ENCODE data around the gene DAPK1. TPM values are rescaled to one million over a fixed set of nuclear protein-coding genes. Genes with fewer than 3 reads are reported as not detected.
A peak's percentile ranks its signal among the peaks of the same experiment; 100 is the strongest.
"Not testable (repeated sequence)": the region's sequence is repeated elsewhere in the genome, so short reads cannot be mapped to it uniquely, and the experiment has no call there.

DAPK1 gene
- total RNA-seq, 1 donor from 2014 or later: 28.9 TPM

DNA sequence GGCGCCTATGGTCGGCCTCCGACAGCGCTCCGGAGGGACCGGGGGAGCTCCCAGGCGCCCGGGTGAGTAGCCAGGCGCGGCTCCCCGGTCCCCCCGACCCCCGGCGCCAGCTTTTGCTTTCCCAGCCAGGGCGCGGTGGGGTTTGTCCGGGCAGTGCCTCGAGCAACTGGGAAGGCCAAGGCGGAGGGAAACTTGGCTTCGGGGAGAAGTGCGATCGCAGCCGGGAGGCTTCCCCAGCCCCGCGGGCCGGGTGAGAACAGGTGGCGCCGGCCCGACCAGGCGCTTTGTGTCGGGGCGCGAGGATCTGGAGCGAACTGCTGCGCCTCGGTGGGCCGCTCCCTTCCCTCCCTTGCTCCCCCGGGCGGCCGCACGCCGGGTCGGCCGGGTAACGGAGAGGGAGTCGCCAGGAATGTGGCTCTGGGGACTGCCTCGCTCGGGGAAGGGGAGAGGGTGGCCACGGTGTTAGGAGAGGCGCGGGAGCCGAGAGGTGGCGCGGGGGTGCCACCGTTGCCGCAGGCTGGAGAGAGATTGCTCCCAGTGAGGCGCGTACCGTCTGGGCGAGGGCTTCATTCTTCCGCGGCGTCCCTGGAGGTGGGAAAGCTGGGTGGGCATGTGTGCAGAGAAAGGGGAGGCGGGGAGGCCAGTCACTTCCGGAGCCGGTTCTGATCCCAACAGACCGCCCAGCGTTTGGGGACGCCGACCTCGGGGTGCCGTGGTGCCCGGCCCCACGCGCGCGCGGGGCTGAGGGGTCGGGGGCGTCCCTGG is 561 bp downstream of the DAPK1 start:
- peak; percentile 79 for DNase-seq

DNA sequence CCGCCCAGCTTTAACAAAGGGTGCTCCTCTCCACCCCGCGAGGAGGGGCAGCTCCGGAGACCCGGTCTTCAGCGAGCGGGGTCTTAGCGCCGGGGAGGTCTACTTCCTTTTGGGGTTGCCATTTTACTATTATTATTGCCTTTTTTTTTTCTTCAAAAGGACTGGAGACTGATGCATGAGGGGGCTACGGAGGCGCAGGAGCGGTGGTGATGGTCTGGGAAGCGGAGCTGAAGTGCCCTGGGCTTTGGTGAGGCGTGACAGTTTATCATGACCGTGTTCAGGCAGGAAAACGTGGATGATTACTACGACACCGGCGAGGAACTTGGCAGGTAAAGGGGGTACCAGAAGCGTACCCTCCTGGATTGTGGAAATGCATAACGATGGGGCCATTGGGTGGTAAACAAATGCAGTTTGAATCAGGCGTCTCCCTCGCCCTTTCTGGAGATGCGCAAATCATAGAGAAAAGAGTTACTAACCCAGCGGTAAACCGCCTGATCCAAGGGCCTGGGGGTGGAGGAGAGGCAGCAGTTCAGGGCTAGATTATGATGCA is 1.2 kb downstream of the DAPK1 start:
- DNase-seq: no peak

DNA sequence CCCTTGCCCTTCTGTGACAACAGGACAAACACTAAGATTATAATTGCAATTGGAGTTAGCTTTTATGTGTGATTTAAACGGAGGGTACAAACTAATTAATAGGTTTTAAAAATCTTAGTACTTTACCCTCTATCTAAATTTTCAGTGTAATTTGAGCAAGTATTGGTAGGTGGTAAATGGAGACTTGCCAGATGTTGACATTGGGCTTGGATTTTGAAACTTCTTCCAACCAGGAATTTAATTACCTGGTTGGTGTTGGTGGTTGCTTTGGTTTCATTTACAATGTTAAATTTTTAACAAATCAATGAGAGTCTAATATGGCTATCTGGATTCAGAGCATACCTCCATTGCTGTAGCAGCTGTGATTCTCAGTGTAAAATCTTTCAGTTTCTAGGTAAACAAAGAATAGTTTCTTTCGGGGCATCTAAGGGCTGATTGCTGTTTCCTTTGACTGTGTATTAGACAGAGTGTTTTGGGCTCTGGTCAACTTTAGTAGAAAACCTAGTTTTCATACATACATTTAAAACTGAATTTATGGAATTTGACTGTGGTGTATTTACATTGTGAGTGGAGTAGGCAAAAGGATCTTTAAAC is 1.9 kb downstream of the DAPK1 start:
- DNase-seq: no peak

DNA sequence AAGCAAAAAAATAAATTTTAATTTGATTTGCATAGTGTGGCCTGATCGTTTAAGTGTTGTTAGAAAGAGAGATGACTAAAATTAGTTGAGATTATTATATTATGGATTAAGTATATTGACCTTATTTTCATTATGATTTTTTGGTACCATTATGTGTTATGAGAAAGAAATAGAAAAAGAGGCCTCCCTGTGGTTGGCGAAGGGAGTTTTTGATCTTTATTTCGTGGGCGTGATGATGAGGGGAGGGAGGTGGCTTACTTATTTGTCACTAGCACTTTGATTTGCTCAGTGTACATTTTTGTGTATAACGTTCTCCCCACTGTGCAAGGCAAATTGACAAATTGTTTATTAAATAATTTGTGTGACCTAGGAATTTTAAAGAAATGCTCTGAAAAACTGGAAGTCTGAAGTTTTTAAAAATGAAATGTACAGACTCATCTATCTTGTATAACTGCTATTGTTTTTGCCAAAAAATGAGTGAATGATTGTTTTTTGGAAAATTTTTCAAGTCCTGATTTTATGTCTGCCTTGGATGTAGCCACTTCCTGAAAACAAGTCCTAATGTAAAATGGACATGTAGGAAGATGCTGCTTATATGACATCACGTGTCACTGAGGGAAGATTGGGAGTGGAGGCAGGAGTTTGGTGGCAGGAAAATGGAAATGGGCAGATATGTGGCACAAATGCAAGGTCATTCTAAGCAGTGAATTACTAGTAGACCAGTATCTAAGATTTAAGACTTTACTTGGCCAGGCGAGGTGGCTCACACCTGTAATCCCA is 3.0 kb downstream of the DAPK1 start:
- DNase-seq: no peak

DNA sequence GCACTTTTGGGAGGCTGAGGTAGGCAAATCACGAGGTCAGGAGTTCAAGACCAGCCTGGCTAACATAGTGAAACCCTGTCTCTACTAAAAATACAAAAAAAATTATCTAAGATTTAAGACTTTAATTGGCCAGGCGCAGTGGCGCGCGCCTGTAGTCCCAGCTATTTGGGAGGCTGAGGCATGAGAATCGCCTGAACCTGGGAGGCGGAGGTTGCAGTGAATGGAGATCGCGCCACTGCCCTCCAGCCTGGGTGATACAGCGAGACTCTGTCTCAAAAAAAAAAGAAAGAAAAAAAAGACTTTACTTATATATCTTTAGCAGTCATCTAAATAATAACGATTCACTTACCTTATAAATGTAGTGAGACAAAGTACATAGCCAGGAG is 3.6 kb downstream of the DAPK1 start:
- not testable (repeated sequence) for DNase-seq

DNA sequence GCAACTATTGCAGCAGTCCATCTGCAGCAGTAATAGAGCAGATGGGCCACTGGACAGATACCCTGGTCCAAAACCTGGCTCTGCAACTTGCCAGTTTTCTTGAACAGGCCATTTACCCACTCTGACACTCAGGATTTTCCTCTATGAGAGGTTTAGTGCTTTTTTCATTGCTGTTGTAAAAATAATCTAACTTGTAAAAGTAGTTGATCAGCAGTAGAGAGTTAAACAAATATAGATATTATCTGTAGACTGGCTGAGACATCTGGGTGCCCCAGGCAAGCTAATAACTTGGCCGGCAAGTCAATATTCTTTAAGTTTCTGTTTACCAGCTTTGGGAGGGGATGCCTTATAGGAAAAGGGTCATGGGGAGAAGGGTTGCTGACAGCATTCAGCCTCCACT is 4.1 kb downstream of the DAPK1 start:
- no peak for DNase-seq

DNA sequence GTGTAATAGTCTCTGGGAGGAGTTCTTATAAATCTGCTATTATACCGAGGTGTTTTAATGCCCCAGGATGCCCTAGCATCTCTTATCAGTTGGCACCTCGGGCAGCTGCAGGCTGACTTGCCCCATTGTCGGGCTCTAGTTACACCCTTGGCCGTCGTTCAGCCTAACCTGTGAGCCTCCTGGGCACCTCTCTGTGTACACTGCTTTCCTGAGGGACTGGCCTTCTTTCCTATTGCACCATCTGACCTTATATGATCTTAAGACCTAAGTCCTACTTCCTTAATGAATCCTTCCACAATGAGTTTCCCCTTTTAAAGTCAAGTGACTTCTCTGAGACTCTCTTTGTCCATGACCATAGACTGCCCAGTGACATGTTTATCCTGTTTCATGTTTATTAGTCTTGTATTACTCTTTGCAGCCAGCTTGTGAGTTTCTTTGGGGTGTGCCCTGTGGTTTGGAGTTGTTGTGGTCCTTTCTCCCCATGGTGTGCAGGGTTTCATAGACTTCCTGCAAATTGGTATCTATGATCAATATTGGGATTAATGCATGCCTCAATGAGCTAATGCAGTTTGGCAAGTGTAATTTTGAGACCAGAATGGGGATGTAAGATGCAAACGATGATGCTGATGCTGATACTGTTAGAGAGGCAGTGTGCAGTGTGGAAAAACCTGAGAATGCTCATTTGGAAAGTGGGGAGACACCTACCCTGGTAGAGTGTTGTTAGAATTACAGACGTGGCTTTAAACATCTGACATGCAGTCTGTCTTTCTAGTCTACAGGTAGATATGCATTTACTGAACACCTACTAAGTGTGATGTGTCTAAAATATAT is 4.9 kb downstream of the DAPK1 start:
- DNase-seq: no peak

DNA sequence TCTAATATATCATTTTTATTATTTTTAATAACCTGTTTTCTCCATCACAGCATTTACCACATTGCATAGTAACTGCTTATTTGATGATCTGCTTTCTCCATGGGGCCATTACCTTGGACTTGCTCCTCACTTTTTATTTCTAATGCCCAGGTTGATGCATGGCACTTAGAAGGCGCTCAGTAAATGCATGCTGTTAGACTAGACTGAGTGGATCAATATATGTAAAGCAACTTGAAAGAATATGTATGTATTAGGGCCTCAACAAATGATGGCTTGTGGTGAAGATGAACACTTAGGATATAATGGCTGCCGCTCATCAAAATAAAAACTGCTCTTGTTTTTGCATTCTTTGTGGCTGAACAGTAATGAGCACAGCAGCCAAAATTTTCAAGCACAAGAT is 5.8 kb downstream of the DAPK1 start:
- DNase-seq: no peak

DNA sequence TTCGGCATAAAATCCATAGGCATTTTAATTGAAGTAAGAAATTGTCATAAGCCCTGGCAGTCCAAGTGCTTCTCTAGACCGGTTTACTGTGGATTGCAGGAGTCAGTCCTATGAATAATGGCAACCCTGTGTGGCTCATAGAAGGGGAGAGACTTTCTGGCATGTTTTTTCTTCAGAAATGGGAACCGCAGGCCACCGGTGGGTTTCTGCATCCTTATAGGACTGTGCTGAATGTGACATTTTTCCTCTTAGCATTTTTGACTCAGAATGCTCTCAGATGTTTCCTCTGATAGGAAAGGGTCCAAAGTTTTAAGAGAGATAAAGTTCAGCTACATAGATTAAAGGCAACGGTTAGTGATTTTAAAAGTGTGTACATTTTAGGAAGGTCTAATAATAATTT is 6.3 kb downstream of the DAPK1 start:
- no peak for DNase-seq

DNA sequence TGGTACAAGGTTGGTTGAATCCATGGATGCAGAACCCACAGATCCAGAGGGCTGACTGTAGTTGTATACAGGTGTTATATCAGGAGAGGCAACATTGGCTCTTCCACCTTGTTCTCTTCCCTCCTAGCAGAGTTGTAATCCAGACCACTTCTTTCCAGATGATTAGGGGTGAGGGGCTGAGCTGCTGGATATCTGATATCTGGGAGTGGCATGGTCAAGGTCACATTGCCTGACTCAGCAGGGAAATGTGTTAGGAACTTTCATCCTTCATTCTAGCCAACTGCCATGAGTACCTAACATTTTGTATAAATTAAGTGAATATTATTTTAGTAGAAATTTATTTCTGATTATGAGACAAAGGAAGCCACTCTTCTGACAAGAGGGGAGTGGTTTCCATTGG is 7.3 kb downstream of the DAPK1 start:
- no peak for DNase-seq

DNA sequence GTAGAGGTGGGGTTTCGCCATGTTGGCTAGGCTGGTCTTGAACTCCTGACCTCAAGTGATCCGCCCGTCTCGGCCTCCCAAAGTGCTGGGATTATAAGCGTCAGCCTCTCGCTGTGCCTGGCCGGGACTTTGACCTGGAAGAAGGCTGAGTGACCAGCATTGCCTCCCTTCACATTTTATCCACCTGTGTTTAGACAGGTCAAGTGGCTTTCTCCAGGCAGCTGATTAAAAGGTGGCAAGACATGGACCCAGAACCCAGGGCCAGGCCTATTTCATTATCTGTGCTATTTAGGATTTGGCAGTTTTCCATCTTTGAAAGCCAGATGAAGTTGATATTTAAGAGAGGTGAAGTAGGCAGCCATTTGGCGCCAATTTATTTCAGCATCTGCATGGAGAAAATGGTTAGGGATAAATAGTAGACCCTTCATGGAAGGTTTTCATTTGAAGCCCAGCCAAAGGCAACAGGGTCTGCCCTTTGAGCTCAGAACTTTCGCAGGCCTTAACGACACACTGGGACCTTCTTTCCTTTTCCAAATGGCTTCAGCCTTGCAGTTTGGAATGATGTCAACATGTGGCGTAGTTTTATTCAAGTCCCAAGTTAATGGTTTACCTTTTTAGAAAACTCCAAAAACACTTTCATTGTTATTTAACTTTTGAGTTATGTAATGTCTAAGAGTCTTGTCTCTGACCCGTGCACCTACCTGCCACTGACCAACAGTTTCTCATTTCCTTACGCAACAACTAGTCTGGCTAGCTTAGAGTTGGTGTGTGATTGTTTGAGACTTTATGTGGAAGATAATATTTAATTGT is 8.4 kb downstream of the DAPK1 start:
- no peak for DNase-seq

DNA sequence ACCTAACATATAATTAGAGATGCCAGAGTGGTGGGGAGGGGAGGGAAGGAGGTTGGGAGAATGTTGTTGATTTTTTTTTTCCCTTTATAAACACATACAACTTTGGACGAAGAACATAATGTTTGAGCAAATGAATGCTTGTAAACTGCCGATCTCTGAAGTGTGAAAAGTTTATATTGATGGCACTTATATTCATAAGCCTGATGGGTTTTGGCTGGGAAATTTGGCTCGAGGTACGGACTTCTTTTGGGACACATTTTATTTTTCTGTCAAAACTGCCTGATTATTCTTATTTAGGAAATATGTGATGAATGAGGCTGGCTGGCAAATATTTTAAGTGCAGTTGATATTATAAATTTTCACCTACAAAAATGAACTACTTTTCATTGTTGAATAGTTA is 9.9 kb downstream of the DAPK1 start:
- DNase-seq: no peak

DNA sequence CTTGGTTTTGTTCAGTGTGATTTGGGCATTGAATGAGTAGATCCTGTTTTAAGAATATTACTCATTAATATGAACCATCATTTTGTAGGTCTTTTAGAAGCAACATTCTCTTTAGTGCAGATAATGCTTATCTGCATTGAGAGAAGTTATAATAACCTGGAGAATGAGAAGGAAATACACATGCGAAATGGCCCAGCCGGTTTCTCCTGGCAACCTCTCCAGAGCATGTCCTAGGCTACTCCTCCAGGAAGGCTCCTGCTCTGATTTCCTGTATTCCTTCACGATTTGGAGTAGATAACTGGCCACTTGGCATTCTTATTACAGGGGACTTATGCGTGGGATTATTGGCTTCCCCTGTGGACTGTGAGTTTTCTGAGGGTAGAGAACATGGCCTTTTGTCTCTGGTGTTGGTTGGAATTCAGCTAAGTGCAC is 12.6 kb downstream of the DAPK1 start:
- DNase-seq: no peak

DNA sequence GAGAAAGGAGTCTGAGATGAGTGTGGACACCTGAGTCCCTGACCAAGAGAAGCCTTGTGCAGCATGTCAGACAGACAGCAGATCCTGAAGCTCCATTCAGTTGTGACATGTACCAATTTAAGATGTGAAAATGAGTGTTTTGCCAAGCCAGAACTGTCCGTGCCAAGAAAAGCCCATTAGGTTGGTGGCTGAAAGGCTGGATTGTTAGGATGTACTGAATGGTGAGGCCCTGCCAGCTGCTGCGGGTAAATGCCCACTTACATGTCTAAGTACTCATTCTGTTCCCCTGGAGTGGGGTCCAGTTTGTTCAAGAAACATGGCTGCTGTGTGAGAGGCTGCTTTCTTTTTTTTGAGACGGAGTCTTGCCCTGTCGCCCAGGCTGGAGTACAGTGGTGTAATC is 14.6 kb downstream of the DAPK1 start:
- DNase-seq: peak; percentile 48

DNA sequence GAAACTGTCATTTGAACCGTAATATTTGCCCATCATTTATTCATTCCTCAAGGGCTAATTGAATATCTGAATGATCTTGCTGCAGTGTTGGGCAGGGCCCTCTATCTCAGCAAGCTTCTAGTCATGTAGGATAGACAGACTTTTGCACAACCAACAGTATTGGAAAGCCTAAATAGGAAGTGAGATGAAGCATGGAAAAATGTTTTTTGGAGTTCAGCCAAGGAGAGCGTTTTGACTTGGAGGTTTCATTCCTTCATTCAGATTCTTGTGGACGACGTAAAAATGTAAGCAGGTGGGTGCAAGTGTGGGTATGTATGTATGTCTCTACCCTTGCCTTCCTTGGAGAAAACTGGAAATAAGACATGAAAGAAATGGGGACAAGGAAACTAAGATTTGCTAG is 15.5 kb downstream of the DAPK1 start:
- DNase-seq: peak; percentile 29

DNA sequence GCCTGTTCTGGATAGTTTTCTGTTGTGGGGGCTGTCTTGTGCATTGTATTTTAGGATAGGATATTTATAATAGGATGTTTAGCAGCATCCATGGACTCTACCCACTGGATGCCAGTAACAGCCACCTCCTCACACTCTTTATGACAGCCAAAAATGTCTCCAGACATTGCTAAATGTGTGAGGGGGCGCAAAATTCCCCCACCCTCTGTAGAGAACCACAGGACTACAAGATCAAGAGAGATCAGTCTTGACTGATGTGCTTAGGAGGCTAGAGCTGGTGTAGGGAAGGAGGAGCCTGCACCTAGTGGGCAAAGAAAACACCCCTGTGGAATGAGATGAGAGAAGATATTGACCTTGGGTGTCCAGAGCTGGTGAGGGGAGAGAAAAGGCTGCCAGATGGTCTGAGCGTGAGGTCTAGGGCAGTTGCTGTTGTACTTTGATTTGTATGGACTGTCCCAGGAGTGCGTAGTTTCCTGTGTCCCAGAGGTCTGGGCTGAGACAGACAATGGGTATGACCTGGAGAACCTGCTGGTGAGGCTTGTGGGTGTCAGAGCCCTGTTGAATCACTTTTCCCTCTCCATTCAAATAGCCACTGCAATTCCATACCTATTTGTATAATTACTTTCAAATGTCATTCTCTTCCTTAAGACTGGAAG is 16.3 kb downstream of the DAPK1 start:
- DNase-seq: no peak

DNA sequence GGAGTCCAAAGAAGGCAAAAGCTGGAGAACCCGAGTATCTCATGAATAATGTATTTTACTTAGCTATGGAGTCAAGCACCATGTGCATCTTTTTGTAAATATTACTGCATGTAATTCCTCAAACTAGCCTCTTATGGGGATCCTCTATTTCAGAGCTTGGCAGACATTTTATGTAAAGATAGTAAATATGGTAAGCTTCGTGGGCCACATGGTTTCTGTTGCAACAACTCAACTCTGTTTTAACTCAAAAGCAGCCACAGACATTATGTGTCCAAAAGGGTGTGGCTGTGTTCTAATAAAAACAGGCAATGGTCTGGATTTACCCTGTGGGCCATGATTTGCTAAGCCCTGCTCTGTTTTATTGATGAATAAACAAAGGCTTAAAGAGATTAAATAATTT is 17.3 kb downstream of the DAPK1 start:
- no peak for DNase-seq

DNA sequence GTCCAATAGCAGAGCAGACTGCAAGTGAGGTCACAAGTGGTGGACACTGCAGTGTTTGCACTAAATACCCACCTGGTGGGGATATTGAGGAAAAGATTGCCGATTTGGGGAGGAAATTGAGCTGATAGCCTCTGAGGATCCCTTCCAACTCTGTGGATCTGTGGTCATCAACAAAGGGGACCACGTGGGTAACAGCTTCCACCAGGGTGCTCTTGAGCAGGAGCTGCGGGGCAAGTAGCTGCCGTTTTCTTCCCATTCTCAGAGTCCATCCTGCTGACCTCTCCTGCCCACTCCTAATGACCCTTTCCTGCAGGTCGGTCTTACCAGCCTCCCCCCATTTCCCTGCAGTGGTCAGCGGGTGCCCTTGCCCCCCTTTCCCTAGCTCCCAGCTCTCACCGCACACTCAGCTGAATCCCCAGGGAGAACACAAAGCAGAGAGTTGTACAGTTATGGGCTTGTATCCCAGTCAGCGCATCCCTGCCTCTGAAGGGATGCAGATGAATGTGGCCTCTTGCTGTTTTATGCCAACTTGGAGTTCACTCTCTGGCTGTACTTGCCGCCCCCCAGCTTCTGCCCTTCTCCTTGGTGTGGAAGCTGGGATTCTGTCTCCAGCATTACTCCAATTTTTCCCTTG is 18.0 kb downstream of the DAPK1 start:
- DNase-seq: no peak

DNA sequence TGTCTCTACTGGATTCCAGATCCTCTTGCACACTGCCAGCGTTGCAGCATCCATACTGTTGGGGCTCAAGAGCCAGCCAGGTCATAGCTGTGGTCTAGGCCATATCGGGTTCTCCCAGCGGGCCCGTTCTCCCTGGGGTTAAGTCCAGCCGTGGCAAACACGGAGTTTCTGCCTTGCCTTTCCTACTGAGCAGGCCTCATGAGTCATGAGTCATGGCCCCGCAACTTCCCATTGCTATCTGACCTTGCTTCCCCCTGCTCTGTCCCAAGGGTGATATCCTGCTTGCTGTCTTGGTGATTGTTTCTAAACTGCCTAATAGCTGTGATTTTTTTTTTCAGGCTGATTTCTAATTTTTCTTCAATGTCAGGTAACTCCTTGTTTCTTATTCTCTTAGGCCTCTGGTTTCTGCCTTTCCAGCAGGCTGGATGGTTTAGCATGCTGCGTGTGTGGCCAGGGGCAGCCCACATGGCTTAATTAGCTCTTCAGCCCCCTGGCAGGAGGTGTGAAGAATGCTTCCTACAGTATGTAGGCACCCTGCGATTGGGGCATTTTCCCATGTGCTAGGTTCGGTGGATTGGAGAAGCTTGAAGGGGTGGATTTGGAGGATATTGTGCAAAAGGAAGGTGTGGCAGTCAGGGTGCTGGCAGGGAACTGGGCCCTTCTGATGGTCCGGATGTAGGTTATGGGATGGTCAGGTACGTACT is 18.7 kb downstream of the DAPK1 start:
- DNase-seq: no peak

DNA sequence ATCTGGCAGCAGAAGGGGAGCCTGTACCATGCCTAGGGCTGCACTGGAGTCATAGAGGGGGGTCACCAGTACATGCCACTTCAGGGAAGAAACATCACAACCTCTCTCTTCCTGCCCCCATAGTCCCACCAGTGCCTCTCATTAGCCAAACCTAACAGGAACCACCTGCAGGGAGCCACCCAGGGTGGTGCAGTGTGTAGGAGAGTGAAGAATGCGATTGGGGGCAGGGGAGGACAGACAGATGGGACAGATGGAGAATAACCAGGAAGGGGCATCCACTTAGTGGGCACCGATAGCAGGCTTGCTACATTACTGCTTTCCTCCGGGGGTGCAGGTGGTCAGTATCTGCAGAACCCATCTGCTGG is 19.2 kb downstream of the DAPK1 start:
- DNase-seq: no peak

Data from tongue (tissue), 2 donors.